Panc1 (cell line): ENCODE measurements around the gene SCYL1. TPM values are rescaled to one million over a fixed set of nuclear protein-coding genes. Genes with fewer than 3 reads are reported as not detected.

Experiments used
- ATAC-seq: fragments of 200-7000 bp; cut with Tn5 transposase; 2 replicates; pipeline ENCODE4 v1.9.1; 2020; ENCODE audit warnings: mild to moderate bottlenecking, moderate library complexity
- BruUV-seq: library from RNA; stranded (reverse); fragments of 400-500 nt; replicated peaks from 2 replicates; lab custom pipeline; 2021; lab: Mats Ljungman, UMichigan
- CTCF ChIA-PET: fragments of 300-600 bp; sonication (Branson Sonifier 250); formaldehyde crosslinking; loops from one replicate; lab custom pipeline; 2022; ENCODE audit warnings: antibody characterized with exemption; lab: Charles Lee
- POLR2A ChIA-PET: fragments of 300-600 bp; sonication (Branson Sonifier 250); formaldehyde crosslinking; loops from one replicate; lab custom pipeline; 2022; ENCODE audit warnings: antibody characterized with exemption; lab: Charles Lee
- DNase-seq: peaks from one replicate; pipeline ENCODE4 v3.0.0-alpha.2; 2010; ENCODE audit warnings: low read depth, low spot score
- H3K27ac ChIP-seq: 2 replicates; pipeline ENCODE4 v1.5.1; 2011; ENCODE audit warnings: mild to moderate bottlenecking, low read length, inconsistent platforms
- H3K27me3 ChIP-seq: fragments of 200-500 bp; sonication (Bioruptor generic); 2 replicates; pipeline ENCODE4 v1.6.0; 2014; ENCODE audit warnings: low read length, inconsistent platforms; ENCODE audit not compliant: control insufficient read depth, insufficient read depth
- H3K36me3 ChIP-seq: fragments of 200-500 bp; sonication (Bioruptor generic); 2 replicates; pipeline ENCODE4 v1.5.1; 2014; ENCODE audit warnings: inconsistent platforms, mild to moderate bottlenecking, low read length, moderate library complexity; ENCODE audit not compliant: control insufficient read depth, insufficient read depth
- H3K4me1 ChIP-seq: 2 replicates; pipeline ENCODE4 v1.5.1; 2011; ENCODE audit warnings: inconsistent platforms, mild to moderate bottlenecking, low read length, moderate library complexity; ENCODE audit not compliant: control insufficient read depth, insufficient read depth
- H3K4me3 ChIP-seq, 2 experiments: 2 replicates each; pipeline ENCODE4 v1.5.1; 2011 to 2012; ENCODE audit warnings: low read depth in 2 of 2, low read length in 2 of 2, mild to moderate bottlenecking in 2 of 2, inconsistent platforms in 1 of 2, moderate library complexity in 1 of 2
- H3K9me3 ChIP-seq: fragments of 200-500 bp; sonication (Bioruptor generic); 2 replicates; pipeline ENCODE4 v1.5.1; 2014; ENCODE audit warnings: low read depth, mild to moderate bottlenecking, inconsistent platforms, low read length, moderate library complexity; ENCODE audit not compliant: control insufficient read depth, insufficient read depth
- CTCF ChIP-seq: fragments of 450-650 bp; IDR thresholded peaks from 2 replicates; pipeline ENCODE4 v1.5.1; 2017; ENCODE audit warnings: mild to moderate bottlenecking
- POLR2AphosphoS5 ChIP-seq: IDR thresholded peaks from 2 replicates; pipeline ENCODE4 v1.6.1; 2012; ENCODE audit warnings: mild to moderate bottlenecking, low read depth, low read length, moderate library complexity
- SIN3A ChIP-seq: IDR thresholded peaks from 2 replicates; pipeline ENCODE4 v1.6.1; 2012; ENCODE audit warnings: low read depth, mild to moderate bottlenecking, low read length, moderate library complexity, borderline replicate concordance; ENCODE audit not compliant: insufficient read depth
- TCF7L2 ChIP-seq: IDR thresholded peaks from 2 replicates; pipeline ENCODE4 v1.6.1; 2011; ENCODE audit warnings: mild to moderate bottlenecking, low read depth, low read length, inconsistent platforms
- in situ Hi-C: cut with HindIII; loops from 2 replicates; pipeline ENCODE4 v1.10.0; 2016; ENCODE audit warnings: low sequenced_read_pairs, low pct_unique_long_range_greater_than_20kb
- intact Hi-C: fragments of 100-400 bp; cut with micrococcal nuclease; formaldehyde crosslinking; loops from one replicate; pipeline ENCODE4 v1.10.0; 2022; ENCODE audit not compliant: unreplicated experiment
- total RNA-seq: library from RNA; stranded (reverse); gene quantifications from one replicate; pipeline ENCODE4 v1.2.1, GENCODE V29; 2021; ENCODE audit not compliant: unreplicated experiment
- TF ChIP-seq, protein P1 (sequence below), 2 experiments: IDR thresholded peaks; 2 replicates each; pipeline ENCODE4 v1.6.1; 2011 to 2012; ENCODE audit warnings: low read depth in 2 of 2, control low read depth in 1 of 2, low read length in 1 of 2, mild to moderate bottlenecking in 1 of 2, moderate library complexity in 1 of 2; ENCODE audit not compliant: insufficient read depth in 1 of 2

Gene SCYL1
- total RNA-seq, 1 experiment from 2014 or later = 117 TPM

DNA sequence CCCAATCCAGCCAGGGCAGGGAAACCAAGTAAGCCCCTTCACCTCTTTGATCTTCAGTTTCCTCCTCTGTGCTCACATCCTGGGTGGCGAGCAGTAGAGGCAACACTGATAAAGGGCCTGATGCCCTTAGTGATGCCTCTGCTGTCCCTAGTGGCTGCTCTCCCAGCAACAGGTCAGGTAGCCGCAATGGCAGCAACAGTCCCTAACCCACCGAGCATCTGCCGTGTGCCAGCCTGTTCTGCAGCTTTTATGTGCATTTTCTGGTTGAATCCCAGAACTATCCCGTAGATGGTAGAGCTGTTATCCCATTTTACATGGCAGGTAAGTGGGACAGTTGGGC lies 5.2 kb downstream of the SCYL1 start:
- H3K27ac ChIP-seq = no peak overlapping the region; the same call in 1 of the 2 replicates
- H3K36me3 ChIP-seq = peaks cover 6% of the 10 kb centered on the region; the same call in 1 of the 2 replicates
- BruUV-seq = no TSS peak
- no peaks in the 10 kb centered on the region for H3K9me3 ChIP-seq
- peak; percentile 51; the same call in 1 of the 2 replicates for ATAC-seq
- DNase-seq = no peak
- in situ Hi-C loops (no loop called here), intact Hi-C loops (no loop called here)
- no peak overlapping the region for H3K4me3 ChIP-seq
- TF ChIP-seq, protein P1, sequence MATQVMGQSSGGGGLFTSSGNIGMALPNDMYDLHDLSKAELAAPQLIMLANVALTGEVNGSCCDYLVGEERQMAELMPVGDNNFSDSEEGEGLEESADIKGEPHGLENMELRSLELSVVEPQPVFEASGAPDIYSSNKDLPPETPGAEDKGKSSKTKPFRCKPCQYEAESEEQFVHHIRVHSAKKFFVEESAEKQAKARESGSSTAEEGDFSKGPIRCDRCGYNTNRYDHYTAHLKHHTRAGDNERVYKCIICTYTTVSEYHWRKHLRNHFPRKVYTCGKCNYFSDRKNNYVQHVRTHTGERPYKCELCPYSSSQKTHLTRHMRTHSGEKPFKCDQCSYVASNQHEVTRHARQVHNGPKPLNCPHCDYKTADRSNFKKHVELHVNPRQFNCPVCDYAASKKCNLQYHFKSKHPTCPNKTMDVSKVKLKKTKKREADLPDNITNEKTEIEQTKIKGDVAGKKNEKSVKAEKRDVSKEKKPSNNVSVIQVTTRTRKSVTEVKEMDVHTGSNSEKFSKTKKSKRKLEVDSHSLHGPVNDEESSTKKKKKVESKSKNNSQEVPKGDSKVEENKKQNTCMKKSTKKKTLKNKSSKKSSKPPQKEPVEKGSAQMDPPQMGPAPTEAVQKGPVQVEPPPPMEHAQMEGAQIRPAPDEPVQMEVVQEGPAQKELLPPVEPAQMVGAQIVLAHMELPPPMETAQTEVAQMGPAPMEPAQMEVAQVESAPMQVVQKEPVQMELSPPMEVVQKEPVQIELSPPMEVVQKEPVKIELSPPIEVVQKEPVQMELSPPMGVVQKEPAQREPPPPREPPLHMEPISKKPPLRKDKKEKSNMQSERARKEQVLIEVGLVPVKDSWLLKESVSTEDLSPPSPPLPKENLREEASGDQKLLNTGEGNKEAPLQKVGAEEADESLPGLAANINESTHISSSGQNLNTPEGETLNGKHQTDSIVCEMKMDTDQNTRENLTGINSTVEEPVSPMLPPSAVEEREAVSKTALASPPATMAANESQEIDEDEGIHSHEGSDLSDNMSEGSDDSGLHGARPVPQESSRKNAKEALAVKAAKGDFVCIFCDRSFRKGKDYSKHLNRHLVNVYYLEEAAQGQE (IDR thresholded peaks at IDR 0.05; ENCODE audit: insufficient read depth in 1 of 2, low read depth in 2 of 2, low read length in 1 of 2) = no peak
- TF ChIP-seq CTCF = no peak; the same call in 1 of the 2 replicates
- TF ChIP-seq TCF7L2 = no peak
- TF ChIP-seq SIN3A = no peak
- no peak for TF ChIP-seq POLR2AphosphoS5
- no peaks in the 10 kb centered on the region for H3K27me3 ChIP-seq
- peaks cover 5% of the 10 kb centered on the region; the same call in 1 of the 2 replicates for H3K4me1 ChIP-seq
- ChIA-PET POLR2A (no interaction called here), CTCF (interaction anchor here (0.6 kb wide), 1 partner anchor 22 kb away, joined by 3 read pairs; no protein-coding TSS in a partner anchor)

DNA sequence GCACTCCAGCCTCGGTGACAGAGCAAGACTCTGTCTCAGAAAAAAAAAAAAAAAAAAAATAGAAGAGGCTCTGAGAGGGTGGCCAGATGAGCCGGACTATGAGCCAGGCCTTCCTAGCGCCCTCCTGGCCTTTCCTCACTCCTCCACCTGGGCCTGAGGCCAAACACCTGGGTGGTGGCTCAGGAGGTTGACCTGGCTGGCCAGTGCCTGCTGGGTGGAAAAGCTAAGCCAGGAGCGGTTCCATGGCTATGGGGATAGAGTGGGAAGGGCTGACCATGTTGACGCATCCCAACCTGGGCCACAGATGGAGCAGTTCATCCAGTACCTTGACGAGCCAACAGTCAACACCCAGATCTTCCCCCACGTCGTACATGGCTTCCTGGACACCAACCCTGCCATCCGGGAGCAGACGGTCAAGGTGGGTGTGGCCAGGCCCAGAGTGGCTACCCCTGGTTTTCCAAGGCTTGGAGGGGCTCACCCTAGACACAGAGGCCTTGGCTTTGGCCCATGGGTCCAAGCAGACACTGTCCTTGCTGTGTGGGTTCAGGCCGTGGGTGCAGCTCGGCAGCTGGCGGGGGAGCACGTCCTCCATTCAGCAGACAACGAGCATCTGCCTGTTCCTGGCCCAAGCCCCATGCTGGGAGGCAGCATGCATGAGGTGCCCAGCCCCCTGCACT lies 7.6 kb downstream of the SCYL1 start:
- ChIA-PET POLR2A (no interaction called here), CTCF (no interaction called here)
- intact Hi-C loops (no loop called here), in situ Hi-C loops (no loop called here)
- peaks cover 6% of the 10 kb centered on the region; the same call in 1 of the 2 replicates for H3K36me3 ChIP-seq
- DNase-seq (no peak), ATAC-seq (no peak)
- H3K4me3 ChIP-seq = no peak overlapping the region
- H3K9me3 ChIP-seq = no peaks in the 10 kb centered on the region
- H3K27me3 ChIP-seq = no peaks in the 10 kb centered on the region
- peaks cover 7% of the 10 kb centered on the region for H3K4me1 ChIP-seq
- no TSS peak for BruUV-seq
- H3K27ac ChIP-seq = no peak overlapping the region
- TF ChIP-seq CTCF (no peak), TCF7L2 (no peak), SIN3A (no peak), POLR2AphosphoS5 (no peak)
- TF ChIP-seq, protein P1 (IDR thresholded peaks at IDR 0.05; ENCODE audit: insufficient read depth in 1 of 2, low read depth in 2 of 2, low read length in 1 of 2) = no peak
